ENCODE results near the gene SLITRK3.
"Not testable (repeated sequence)": the region's sequence is repeated elsewhere in the genome, so short reads cannot be mapped to it uniquely, and the experiment has no call there.

SLITRK3 gene

DNA sequence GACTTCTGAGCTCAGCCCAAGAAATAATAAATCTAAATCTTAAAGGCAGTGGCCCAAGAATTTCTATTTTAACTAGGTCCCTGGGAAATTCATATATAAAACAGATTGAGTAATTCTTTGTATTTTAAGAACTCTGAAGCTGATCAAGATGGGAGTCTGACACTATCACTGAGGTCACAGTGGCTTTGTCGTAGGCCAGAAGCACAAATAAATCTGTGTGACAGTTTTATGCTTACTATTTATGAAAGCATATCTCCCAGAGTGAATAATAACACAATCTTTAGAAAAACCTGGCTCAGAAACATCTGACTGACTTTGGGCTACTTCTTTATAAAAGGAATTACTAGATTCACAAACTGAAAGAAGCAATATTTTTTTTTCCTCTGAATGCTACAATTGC, 51.9 kb downstream of the SLITRK3 start:
- no peak for DNase-seq (ENCODE audit: low spot score)
- no peak for TF ChIP-seq CTCF (IDR thresholded peaks at IDR 0.05; ENCODE audit: extremely low read depth, insufficient read depth, missing control alignments)
- in situ Hi-C loops (cut with MboI; ENCODE audit: low pct_unique_long_range_greater_than_20kb, low sequenced_read_pairs, unreplicated experiment), result no loop called here

GRCh38 chr3:165139918-165140317, 56.3 kb downstream of the SLITRK3 start:
- in situ Hi-C loops (cut with MboI; ENCODE audit: low pct_unique_long_range_greater_than_20kb, low sequenced_read_pairs, unreplicated experiment); DNase-seq (ENCODE audit: low spot score): not testable (repeated sequence)

Measured in GM13977 (cell line).